Neural progenitor cell (in vitro differentiated cells): Measurements from ENCODE around the gene SLC4A5. TPM values are rescaled to one million over a fixed set of nuclear protein-coding genes. Genes with fewer than 3 reads are reported as not detected.
A peak's percentile ranks its signal among the peaks of the same experiment; 100 is the strongest.

Experiments used
- DNase-seq: peaks from one replicate; pipeline ENCODE4 v3.0.0-alpha.2; 2016; ENCODE audit warnings: low spot score
- H2AFZ ChIP-seq: fragments of 200-600 bp; sonication (generic); replicated peaks from 2 replicates; pipeline ENCODE4 v1.6.1; 2016; ENCODE audit warnings: antibody characterized with exemption
- H3F3A ChIP-seq: fragments of 200-600 bp; sonication (generic); 2 replicates; pipeline ENCODE4 v1.6.1; 2016; ENCODE audit warnings: antibody characterized with exemption, low read depth
- H3K27ac ChIP-seq: fragments of 200-600 bp; sonication (generic); 2 replicates; pipeline ENCODE4 v1.5.1; 2016; ENCODE audit warnings: mild to moderate bottlenecking
- H3K27me3 ChIP-seq: fragments of 200-600 bp; sonication (generic); 2 replicates; pipeline ENCODE4 v1.6.1; 2016; ENCODE audit warnings: mild to moderate bottlenecking, moderate library complexity
- H3K36me3 ChIP-seq: fragments of 200-600 bp; sonication (generic); 2 replicates; pipeline ENCODE4 v1.5.1; 2016
- H3K4me1 ChIP-seq: fragments of 200-600 bp; sonication (generic); 2 replicates; pipeline ENCODE4 v1.6.1; 2016; ENCODE audit warnings: mixed run types
- H3K4me2 ChIP-seq: fragments of 200-600 bp; sonication (generic); 2 replicates; pipeline ENCODE4 v1.6.1; 2016
- H3K4me3 ChIP-seq: fragments of 200-600 bp; sonication (generic); 2 replicates; pipeline ENCODE4 v1.5.1; 2016
- H3K79me2 ChIP-seq: fragments of 200-600 bp; sonication (generic); 2 replicates; pipeline ENCODE4 v1.6.1; 2016; ENCODE audit warnings: low read depth
- H3K9ac ChIP-seq: fragments of 200-600 bp; sonication (generic); 2 replicates; pipeline ENCODE4 v1.6.1; 2016
- H3K9me3 ChIP-seq: fragments of 200-600 bp; sonication (generic); 2 replicates; pipeline ENCODE4 v1.5.1; 2016; ENCODE audit warnings: low read depth
- H4K20me1 ChIP-seq: fragments of 200-600 bp; sonication (generic); 2 replicates; pipeline ENCODE4 v1.6.1; 2016; ENCODE audit warnings: low read depth
- H3K27ac Mint-ChIP-seq: 3 replicates; pipeline ENCODE4 v1.8.0; 2021; ENCODE audit warnings: mixed read lengths
- H3K27me3 Mint-ChIP-seq: 2 replicates; pipeline ENCODE4 v1.8.0; 2022; ENCODE audit warnings: low read depth, mild to moderate bottlenecking, inconsistent platforms, moderate library complexity, mixed read lengths; ENCODE audit not compliant: insufficient read depth
- H3K36me3 Mint-ChIP-seq: 3 replicates; pipeline ENCODE4 v1.8.0; 2021; ENCODE audit warnings: mixed read lengths
- H3K4me1 Mint-ChIP-seq: 3 replicates; pipeline ENCODE4 v1.8.0; 2021; ENCODE audit warnings: mixed read lengths
- H3K4me3 Mint-ChIP-seq: 3 replicates; pipeline ENCODE4 v1.8.0; 2021; ENCODE audit warnings: mild to moderate bottlenecking, moderate library complexity, mixed read lengths
- H3K9me3 Mint-ChIP-seq: 3 replicates; pipeline ENCODE4 v1.8.0; 2020; ENCODE audit warnings: mixed read lengths
- EZH2 ChIP-seq: fragments of 200-600 bp; sonication (generic); IDR thresholded peaks from 2 replicates; pipeline ENCODE4 v1.6.1; 2017; ENCODE audit warnings: antibody characterized with exemption, mild to moderate bottlenecking, moderate library complexity
- EZH2phosphoT487 ChIP-seq: fragments of 200-600 bp; sonication (generic); IDR thresholded peaks from 2 replicates; pipeline ENCODE4 v1.6.1; 2017; ENCODE audit warnings: antibody characterized with exemption
- total RNA-seq: library from RNA; depleted of rRNA; stranded (reverse); fragments of >200 nt; gene quantifications from 2 replicates; pipeline ENCODE4 v1.2.3, GENCODE V29; 2015; ENCODE audit warnings: low replicate concordance
- TF ChIP-seq, protein P1 (sequence below): fragments of 200-600 bp; sonication (generic); IDR thresholded peaks from 2 replicates; pipeline ENCODE4 v1.5.1; 2017; ENCODE audit warnings: antibody characterized with exemption, mild to moderate bottlenecking

The SLC4A5 gene
- total RNA-seq, 1 donor from 2014 or later = 2.0 TPM

DNA sequence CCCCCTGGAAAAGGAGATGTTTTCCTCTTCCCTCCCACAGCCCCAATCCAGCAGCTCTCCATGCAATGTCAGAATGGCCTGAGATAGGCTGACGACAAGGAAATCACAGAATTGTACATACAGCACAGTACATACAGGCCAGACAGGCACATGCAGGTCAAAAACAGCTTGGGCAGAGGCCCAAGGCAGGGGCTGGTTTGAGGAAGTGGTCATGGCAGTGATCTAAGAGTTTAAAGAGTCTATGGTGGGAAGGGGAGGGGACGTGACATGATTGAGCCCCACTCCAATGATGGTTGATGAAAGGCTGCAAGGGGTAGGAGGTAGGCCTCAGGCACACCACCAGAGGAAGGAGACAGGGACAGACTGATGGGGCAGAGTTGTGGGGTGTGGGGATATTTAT is 32.6 kb upstream of the SLC4A5 start:
- Histone ChIP-seq H3K9ac (no peak overlapping the region), H3K79me2 (peaks cover 64% of the 10 kb centered on the region), H3F3A (peaks cover 28% of the 10 kb centered on the region), H3K27me3 (no peaks in the 10 kb centered on the region), H3K36me3 (no peaks in the 10 kb centered on the region), H3K9me3 (no peaks in the 10 kb centered on the region), H4K20me1 (peaks cover 49% of the 10 kb centered on the region), H3K4me2 (no peak overlapping the region), H2AFZ (no peak overlapping the region), H3K4me3 (no peak overlapping the region), H3K27ac (no peak overlapping the region), H3K4me1 (peaks cover 48% of the 10 kb centered on the region)
- DNase-seq = no peak
- Mint-ChIP-seq H3K4me3 (peak overlapping the region; percentile 65), H3K9me3 (no peaks in the 10 kb centered on the region), H3K27ac (peak overlapping the region; percentile 37), H3K4me1 (peaks cover 44% of the 10 kb centered on the region), H3K36me3 (peaks cover 15% of the 10 kb centered on the region), H3K27me3 (no peaks in the 10 kb centered on the region)
- TF ChIP-seq EZH2 (no peak), EZH2phosphoT487 (no peak)
- TF ChIP-seq, protein P1, sequence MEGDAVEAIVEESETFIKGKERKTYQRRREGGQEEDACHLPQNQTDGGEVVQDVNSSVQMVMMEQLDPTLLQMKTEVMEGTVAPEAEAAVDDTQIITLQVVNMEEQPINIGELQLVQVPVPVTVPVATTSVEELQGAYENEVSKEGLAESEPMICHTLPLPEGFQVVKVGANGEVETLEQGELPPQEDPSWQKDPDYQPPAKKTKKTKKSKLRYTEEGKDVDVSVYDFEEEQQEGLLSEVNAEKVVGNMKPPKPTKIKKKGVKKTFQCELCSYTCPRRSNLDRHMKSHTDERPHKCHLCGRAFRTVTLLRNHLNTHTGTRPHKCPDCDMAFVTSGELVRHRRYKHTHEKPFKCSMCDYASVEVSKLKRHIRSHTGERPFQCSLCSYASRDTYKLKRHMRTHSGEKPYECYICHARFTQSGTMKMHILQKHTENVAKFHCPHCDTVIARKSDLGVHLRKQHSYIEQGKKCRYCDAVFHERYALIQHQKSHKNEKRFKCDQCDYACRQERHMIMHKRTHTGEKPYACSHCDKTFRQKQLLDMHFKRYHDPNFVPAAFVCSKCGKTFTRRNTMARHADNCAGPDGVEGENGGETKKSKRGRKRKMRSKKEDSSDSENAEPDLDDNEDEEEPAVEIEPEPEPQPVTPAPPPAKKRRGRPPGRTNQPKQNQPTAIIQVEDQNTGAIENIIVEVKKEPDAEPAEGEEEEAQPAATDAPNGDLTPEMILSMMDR = no peak

GRCh38 chr2:74374509-74375205 is 31.4 kb upstream of the SLC4A5 start:
- Histone ChIP-seq H3K27me3 (no peaks in the 10 kb centered on the region), H3K9me3 (no peaks in the 10 kb centered on the region), H3F3A (peaks cover 23% of the 10 kb centered on the region), H3K36me3 (no peaks in the 10 kb centered on the region), H3K27ac (peak overlapping the region; percentile 63), H3K4me3 (peak overlapping the region; percentile 48), H4K20me1 (peaks cover 37% of the 10 kb centered on the region), H3K79me2 (peaks cover 59% of the 10 kb centered on the region), H3K4me1 (peaks cover 38% of the 10 kb centered on the region), H3K9ac (no peak overlapping the region), H2AFZ (peak overlapping the region; percentile 46), H3K4me2 (peak overlapping the region; percentile 85)
- peak overlapping the region; percentile 90 for H3K4me3 Mint-ChIP-seq
- peak overlapping the region; percentile 91 for H3K27ac Mint-ChIP-seq
- peaks cover 25% of the 10 kb centered on the region for H3K36me3 Mint-ChIP-seq
- H3K4me1 Mint-ChIP-seq = peaks cover 33% of the 10 kb centered on the region
- DNase-seq = peak; percentile 93
- no peak for TF ChIP-seq EZH2phosphoT487
- H3K27me3 Mint-ChIP-seq = no peaks in the 10 kb centered on the region
- H3K9me3 Mint-ChIP-seq = no peaks in the 10 kb centered on the region

DNA sequence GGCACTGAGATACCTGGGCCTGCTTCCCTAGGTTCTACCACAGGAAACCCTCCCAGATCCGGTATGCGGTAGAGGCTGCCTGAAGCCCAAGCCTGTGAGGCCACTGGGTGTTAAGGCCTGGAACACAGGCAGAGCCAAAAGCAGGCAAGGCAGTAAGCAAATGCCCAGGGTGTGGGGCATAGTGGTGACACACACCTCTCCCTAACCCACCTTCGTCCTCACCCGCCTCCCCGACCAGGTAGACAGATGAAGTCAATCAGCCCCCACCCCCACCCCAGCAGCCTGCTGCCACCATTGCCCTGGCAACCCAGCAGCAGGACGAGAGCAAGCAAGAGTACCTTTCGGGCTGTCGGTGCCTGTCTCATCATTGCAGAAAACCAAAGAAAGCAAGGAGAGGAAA is 30.8 kb upstream of the SLC4A5 start:
- peaks cover 32% of the 10 kb centered on the region for H3K4me1 ChIP-seq
- no peak overlapping the region for H3K9ac ChIP-seq
- H3K79me2 ChIP-seq = peaks cover 52% of the 10 kb centered on the region
- no peaks in the 10 kb centered on the region for H3K9me3 Mint-ChIP-seq
- H3K4me1 Mint-ChIP-seq = peaks cover 29% of the 10 kb centered on the region
- H2AFZ ChIP-seq = no peak overlapping the region
- no peaks in the 10 kb centered on the region for H3K27me3 ChIP-seq
- H3K27me3 Mint-ChIP-seq = no peaks in the 10 kb centered on the region
- peak overlapping the region; percentile 48 for H3K4me3 ChIP-seq
- peaks cover 29% of the 10 kb centered on the region for H3K36me3 Mint-ChIP-seq
- peak overlapping the region; percentile 63 for H3K27ac ChIP-seq
- peak overlapping the region; percentile 91 for H3K27ac Mint-ChIP-seq
- peaks cover 20% of the 10 kb centered on the region for H3F3A ChIP-seq
- peaks cover 31% of the 10 kb centered on the region for H4K20me1 ChIP-seq
- H3K4me3 Mint-ChIP-seq = peak overlapping the region; percentile 90
- H3K9me3 ChIP-seq = no peaks in the 10 kb centered on the region
- H3K36me3 ChIP-seq = no peaks in the 10 kb centered on the region
- DNase-seq = no peak
- peak overlapping the region; percentile 85 for H3K4me2 ChIP-seq
- TF ChIP-seq EZH2phosphoT487 = no peak
- TF ChIP-seq EZH2 = no peak

DNA sequence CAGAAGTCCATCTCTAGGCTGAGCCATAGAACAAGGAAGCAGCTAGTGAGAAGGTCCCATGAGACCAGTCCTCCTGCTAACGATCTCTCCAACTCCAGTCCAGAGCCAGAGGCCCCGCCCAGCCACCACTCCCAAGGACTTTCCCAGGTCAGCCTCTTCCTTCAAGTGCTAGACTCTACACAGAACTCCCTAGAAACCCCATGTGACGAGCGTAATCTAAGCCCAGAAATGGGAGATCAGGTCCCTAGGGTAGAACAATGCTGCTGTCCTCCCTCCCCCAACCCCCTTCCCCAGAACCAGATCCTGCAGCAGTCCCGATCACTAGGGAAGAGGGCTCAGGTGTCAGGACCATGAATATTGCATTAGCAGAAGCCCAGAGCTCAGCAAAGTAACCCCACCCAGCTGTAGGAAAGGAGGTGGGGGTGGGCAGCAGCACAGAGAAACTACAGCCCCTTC is 30.0 kb upstream of the SLC4A5 start:
- Mint-ChIP-seq H3K4me3 (peak overlapping the region; percentile 90), H3K4me1 (peaks cover 27% of the 10 kb centered on the region), H3K36me3 (peaks cover 35% of the 10 kb centered on the region), H3K27me3 (peaks cover 2% of the 10 kb centered on the region), H3K9me3 (no peaks in the 10 kb centered on the region), H3K27ac (peak overlapping the region; percentile 79)
- Histone ChIP-seq H3K79me2 (peaks cover 45% of the 10 kb centered on the region), H3K27me3 (no peaks in the 10 kb centered on the region), H4K20me1 (peaks cover 25% of the 10 kb centered on the region), H3K9ac (no peak overlapping the region), H3K27ac (no peak overlapping the region), H3K4me1 (peaks cover 25% of the 10 kb centered on the region), H3K36me3 (no peaks in the 10 kb centered on the region), H2AFZ (no peak overlapping the region), H3K9me3 (no peaks in the 10 kb centered on the region), H3K4me3 (no peak overlapping the region), H3F3A (peaks cover 15% of the 10 kb centered on the region), H3K4me2 (peak overlapping the region; percentile 85)
- no peak for TF ChIP-seq EZH2
- TF ChIP-seq, protein P1 = no peak
- DNase-seq = peak; percentile 14
